ENCODE results near the gene SULF2. TPM values are rescaled to one million over a fixed set of nuclear protein-coding genes. Genes with fewer than 3 reads are reported as not detected.

SULF2 gene
- total and polyA plus RNA-seq, 2 of the 4 experiments (the other 2 are of a cell fraction), result 0.54 to 0.77 TPM

- peaks cover 2% of the 10 kb centered on the region; the same call in 1 of the 2 replicates for H3K4me1 ChIP-seq (ENCODE audit: control insufficient read depth, insufficient read depth, low read length)
- H3K23ac ChIP-seq (ENCODE audit: low read depth, low read length), result no peak overlapping the region
- ATAC-seq (ENCODE audit: low read depth) (no peak), DNase-seq (no peak)
- H3K27me3 ChIP-seq (ENCODE audit: control insufficient read depth, insufficient read depth, low read length), result peaks cover 7% of the 10 kb centered on the region; the same call in 1 of the 2 replicates
- H3K4ac ChIP-seq (ENCODE audit: low read depth, low read length), result no peak overlapping the region
- no peak overlapping the region for H3K27ac ChIP-seq (ENCODE audit: insufficient read depth, low read length)
- no peaks in the 10 kb centered on the region for H3K36me3 ChIP-seq (ENCODE audit: control insufficient read depth, insufficient read depth, low read length)
- H3K79me1 ChIP-seq (ENCODE audit: low read depth in 1 of 2, low read length in 2 of 2), result no peaks in the 10 kb centered on the region
- H2BK20ac ChIP-seq (ENCODE audit: low read depth, low read length), result no peak overlapping the region
- H4K20me1 ChIP-seq (ENCODE audit: insufficient read depth, low read length), result no peaks in the 10 kb centered on the region
- no peaks in the 10 kb centered on the region for H3K9me1 ChIP-seq (ENCODE audit: insufficient read depth, low read length)
- dilution Hi-C loops (cut with HindIII; ENCODE audit: low sequenced_read_pairs, unreplicated experiment) (no loop called here), intact Hi-C loops (cut with micrococcal nuclease) (no loop called here), in situ Hi-C loops (cut with MboI; ENCODE audit: low sequenced_read_pairs) (no loop called here)
- no peak overlapping the region for H3K56ac ChIP-seq (ENCODE audit: extremely low read depth, insufficient read depth, low read length)
- no peak overlapping the region for H3K18ac ChIP-seq (ENCODE audit: low read depth, low read length)
- H3K9ac ChIP-seq (ENCODE audit: low read depth, low read length), result no peak overlapping the region
- ChIA-PET CTCF (no interaction called here), POLR2A (ENCODE audit: unreplicated experiment) (no interaction called here)
- H2AK5ac ChIP-seq (ENCODE audit: low read depth, low read length), result no peak overlapping the region
- TF ChIP-seq MAZ (IDR thresholded peaks at IDR 0.05; ENCODE audit: borderline replicate concordance, low read depth, low read length), result no peak
- H3K9me3 ChIP-seq (ENCODE audit: control insufficient read depth, insufficient read depth, low read length), result no peaks in the 10 kb centered on the region
- H3K4me2 ChIP-seq (ENCODE audit: low read depth, low read length), result no peak overlapping the region
- no peak overlapping the region for H3K4me3 ChIP-seq (ENCODE audit: insufficient read depth, low read depth, low read length)
- 60% methylated on average over 1 of the region's 2 CpGs; no CpG with 5 or more reads in 1 of the 2 experiments for WGBS, 2 experiments (ENCODE audit: extremely low coverage in 2 of 2, insufficient read length in 1 of 2)
- no peak overlapping the region for H2BK15ac ChIP-seq (ENCODE audit: low read depth, low read length)
- H2BK120ac ChIP-seq (ENCODE audit: low read depth, low read length), result no peak overlapping the region
- H4K91ac ChIP-seq (ENCODE audit: insufficient read depth, low read depth, low read length), result no peak overlapping the region
- H4K5ac ChIP-seq (ENCODE audit: low read depth, low read length), result no peak overlapping the region
- no peak overlapping the region for H3K14ac ChIP-seq (replicated peaks; ENCODE audit: low read depth, low read length)
- no peak overlapping the region for H4K8ac ChIP-seq (ENCODE audit: low read depth in 2 of 2, low read length in 2 of 2)
- H2BK5ac ChIP-seq (ENCODE audit: low read depth, low read length, poor library complexity, severe bottlenecking), result no peak overlapping the region
- no peak overlapping the region for H2AFZ ChIP-seq (replicated peaks; ENCODE audit: low read length, poor library complexity)
- BruUV-seq (replicated peaks), result no TSS peak
- no peak overlapping the region for H2AK9ac ChIP-seq (replicated peaks; ENCODE audit: low read depth, low read length, poor library complexity)
Observed at GRCh38 chr20:47719625-47720024, 65.7 kb downstream of the SULF2 start.

Data from IMR-90 (cell line).